Measurements from ENCODE around the gene IFITM2.
"Not testable (repeated sequence)": the region's sequence is repeated elsewhere in the genome, so short reads cannot be mapped to it uniquely, and the experiment has no call there.

DNA sequence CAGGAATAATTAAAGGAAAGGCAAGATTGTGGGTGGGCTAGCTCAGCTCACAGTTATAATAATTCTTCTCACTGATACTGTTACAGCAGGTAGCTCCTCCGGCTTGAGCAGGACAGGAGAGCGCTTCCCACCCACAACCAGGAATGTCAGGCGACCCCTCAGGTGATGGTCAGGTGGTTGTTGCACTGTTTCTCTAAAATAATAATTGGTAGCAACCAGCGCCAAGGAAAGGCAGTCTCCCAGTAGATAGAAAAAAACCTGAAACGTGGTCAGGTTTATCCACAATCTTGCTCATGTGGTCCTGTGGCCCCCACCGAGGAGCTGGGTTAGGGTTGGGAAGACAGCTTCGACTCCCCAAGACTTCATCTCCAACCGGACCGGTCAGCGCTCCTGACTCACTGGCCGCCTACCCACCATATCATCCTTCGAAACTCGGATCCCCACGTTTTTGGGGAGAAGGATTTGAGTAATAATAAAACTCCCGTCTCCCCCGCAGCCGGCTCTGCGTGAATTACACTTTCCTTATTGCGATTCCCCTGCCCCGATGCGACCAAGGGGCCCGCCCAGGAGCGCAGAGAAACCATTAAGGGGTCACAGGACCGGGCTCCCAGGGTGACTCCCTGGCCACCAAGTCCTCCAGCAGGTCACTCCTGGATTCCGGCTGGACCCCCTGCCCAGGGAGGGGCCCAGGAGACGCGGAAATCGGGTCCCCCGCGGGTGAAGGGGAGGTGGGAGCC lies 10.2 kb downstream of the IFITM2 start:
- TF ChIP-seq, protein P1, sequence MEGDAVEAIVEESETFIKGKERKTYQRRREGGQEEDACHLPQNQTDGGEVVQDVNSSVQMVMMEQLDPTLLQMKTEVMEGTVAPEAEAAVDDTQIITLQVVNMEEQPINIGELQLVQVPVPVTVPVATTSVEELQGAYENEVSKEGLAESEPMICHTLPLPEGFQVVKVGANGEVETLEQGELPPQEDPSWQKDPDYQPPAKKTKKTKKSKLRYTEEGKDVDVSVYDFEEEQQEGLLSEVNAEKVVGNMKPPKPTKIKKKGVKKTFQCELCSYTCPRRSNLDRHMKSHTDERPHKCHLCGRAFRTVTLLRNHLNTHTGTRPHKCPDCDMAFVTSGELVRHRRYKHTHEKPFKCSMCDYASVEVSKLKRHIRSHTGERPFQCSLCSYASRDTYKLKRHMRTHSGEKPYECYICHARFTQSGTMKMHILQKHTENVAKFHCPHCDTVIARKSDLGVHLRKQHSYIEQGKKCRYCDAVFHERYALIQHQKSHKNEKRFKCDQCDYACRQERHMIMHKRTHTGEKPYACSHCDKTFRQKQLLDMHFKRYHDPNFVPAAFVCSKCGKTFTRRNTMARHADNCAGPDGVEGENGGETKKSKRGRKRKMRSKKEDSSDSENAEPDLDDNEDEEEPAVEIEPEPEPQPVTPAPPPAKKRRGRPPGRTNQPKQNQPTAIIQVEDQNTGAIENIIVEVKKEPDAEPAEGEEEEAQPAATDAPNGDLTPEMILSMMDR (IDR thresholded peaks at IDR 0.05), result not testable (repeated sequence)
- TF ChIP-seq POLR2A (IDR thresholded peaks at IDR 0.05), result not testable (repeated sequence)

Measured in uterus (tissue), 2 donors.